ENCODE measurements around the gene HDAC4. TPM values are rescaled to one million over a fixed set of nuclear protein-coding genes. Genes with fewer than 3 reads are reported as not detected.

HDAC4 gene
- polyA plus RNA-seq, 3 donors = 4.4 to 10.9 (median 5.6) TPM

DNA sequence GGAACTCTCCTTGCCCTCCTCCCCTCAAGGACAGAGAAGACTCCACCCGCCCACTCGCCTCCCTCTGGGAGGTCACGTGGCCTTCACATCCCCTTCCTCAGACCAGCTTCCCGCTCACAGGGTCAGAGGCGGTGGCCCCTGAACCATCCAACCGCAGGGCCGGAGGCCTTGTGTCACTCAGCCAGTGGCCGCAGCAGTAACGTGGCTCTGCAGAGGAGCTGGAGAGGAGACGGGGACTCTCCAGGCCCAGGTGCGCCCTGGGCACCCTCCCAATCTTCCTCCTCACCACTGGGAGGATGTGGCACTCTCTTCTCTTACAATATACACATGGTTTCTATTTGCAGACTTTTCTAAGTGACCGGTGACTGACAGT is 391.2 kb downstream of the HDAC4 start:
- no peak overlapping the region for H3K27ac ChIP-seq (ENCODE audit: low read depth, low read length)
- 63 to 80% (median 65%) methylated on average over 12 of the region's 12 CpGs for WGBS, 3 donors

GRCh38 chr2:239008677-239009588 is 391.9 kb downstream of the HDAC4 start:
- 77 to 80% (median 77%) methylated on average over 35 of the region's 35 CpGs for WGBS, 3 donors
- no peak overlapping the region for H3K27ac ChIP-seq (ENCODE audit: low read depth, low read length)

GRCh38 chr2:239008004-239008403 is 392.8 kb downstream of the HDAC4 start:
- H3K27ac ChIP-seq (ENCODE audit: low read depth, low read length) = no peak overlapping the region
- WGBS, 3 donors = 80 to 86% (median 84%) methylated on average over 12 of the region's 12 CpGs

GRCh38 chr2:239006622-239007285 is 394.1 kb downstream of the HDAC4 start:
- H3K27ac ChIP-seq (ENCODE audit: low read depth, low read length) = no peak overlapping the region
- 78 to 91% (median 88%) methylated on average over 10 of the region's 10 CpGs for WGBS, 3 donors

DNA sequence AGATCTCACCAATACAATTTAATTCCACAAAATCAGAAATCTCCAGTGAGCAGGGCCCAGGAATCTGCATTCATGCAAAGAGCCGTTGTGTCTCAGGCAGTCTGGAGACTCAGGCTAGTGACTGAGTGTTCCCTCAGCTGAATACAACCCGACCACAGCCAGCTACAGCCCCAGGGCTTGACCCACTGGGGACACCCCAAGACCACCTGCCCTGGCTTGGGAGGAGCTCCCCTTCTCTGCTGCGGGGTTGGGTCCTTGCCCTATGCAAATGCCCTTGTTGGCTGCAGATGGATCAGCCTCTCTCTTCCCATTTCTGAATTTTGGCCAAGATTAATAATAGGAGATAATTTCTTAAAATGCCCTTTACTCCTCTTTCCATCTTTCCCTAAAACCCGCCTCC is 395.2 kb downstream of the HDAC4 start:
- no peak overlapping the region for H3K27ac ChIP-seq (ENCODE audit: low read depth, low read length)
- 69 to 80% (median 78%) methylated on average over 4 of the region's 4 CpGs for WGBS, 3 donors

- H3K27ac ChIP-seq (ENCODE audit: low read depth, low read length) = no peak overlapping the region
- 72 to 76% (median 74%) methylated on average over 19 of the region's 19 CpGs for WGBS, 3 donors
These were observed 396.4 kb downstream of the HDAC4 start for GRCh38 chr2:239004274-239005015.

DNA sequence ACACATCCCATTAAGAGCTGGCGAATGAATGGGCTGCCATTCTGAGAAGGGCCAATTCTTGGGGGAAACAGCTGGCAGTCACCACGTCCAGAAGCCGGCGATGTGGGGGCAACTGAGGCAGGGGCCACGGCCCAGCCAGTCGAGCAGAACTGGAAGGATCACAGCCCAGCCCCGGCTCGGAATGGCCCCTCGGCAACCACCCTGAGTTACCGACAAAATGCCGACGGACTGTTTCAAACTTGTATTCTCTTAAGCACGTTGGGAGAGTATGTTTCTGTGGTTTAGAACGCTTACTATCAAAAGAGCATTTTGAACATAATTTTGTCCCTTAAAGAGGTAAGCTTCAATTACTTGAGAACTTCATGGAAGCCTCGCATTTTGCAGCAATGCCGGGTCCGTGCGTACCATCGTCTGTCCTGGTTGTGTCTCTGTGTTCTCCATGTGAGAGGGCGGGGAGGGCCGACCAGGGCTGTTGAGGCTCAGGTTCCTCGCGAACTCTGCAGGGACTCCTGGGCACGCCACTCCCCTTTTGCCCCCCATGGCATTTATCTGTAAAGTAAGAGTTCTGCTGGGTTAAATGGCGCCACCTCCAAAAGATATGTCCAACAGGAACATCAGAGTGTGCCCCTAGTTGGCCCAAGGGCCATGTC is 397.1 kb downstream of the HDAC4 start:
- 67 to 83% (median 72%) methylated on average over 25 of the region's 25 CpGs for WGBS, 3 donors
- no peak overlapping the region for H3K27ac ChIP-seq (ENCODE audit: low read depth, low read length)

- WGBS, 3 donors = 48 to 64% (median 51%) methylated on average over 13 of the region's 13 CpGs
- no peak overlapping the region for H3K27ac ChIP-seq (ENCODE audit: low read depth, low read length)
These were observed 397.7 kb downstream of the HDAC4 start for GRCh38 chr2:239002954-239003623.

DNA sequence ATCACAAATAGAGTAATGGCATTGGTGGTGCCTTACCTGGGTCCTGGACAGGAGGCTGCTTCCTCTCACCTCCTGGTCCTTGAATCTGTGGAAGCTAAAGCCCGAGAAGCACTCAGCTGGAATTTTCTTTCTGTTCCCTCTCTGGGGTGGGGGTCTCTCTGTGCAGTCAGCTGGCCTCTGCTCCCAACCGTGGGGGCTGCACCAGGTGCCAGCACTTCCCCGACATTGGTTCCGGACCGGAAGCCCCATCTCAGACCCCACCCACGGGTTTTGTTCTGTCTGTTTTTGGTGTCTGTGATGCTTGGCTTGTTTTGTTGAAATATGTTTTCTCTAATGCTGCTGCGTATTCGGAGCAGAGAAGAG is 398.2 kb downstream of the HDAC4 start:
- H3K27ac ChIP-seq (ENCODE audit: low read depth, low read length) = no peak overlapping the region
- WGBS, 3 donors = 50 to 62% (median 57%) methylated on average over 8 of the region's 8 CpGs

- 77 to 95% (median 93%) methylated on average over 14 of the region's 14 CpGs for WGBS, 3 donors
- no peak overlapping the region for H3K27ac ChIP-seq (ENCODE audit: low read depth, low read length)
These were observed 399.0 kb downstream of the HDAC4 start for GRCh38 chr2:239001794-239002193.

DNA sequence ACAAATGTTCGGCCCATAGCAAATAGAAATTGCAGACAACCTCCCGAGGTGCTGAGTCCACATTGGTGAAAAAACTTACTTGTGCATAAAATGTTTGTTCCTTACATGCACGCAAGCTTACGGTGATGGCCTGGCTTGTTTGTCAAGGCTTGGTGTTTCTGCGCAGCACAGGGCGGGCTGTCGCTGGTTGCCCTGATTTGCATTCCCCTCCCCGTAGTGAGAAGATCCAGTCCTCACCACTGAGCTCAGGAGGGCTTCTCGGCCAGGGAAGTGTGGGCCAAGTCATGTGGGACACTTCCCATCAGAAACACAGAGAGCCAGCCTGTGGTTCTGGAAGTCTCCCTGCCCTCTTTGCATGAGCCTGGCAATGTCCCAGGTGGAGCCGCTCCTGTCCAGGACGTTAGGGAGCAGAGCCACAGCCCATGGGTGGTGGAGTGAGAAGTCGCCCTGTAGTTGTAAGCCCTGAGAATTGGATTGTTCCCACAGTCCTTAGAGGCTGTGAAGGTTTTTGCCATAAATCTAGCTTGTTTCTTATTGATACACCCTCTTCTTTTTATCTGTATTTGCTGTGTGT is 400.2 kb downstream of the HDAC4 start:
- 90 to 93% (median 91%) methylated on average over 12 of the region's 12 CpGs for WGBS, 3 donors
- no peak overlapping the region for H3K27ac ChIP-seq (ENCODE audit: low read depth, low read length)

DNA sequence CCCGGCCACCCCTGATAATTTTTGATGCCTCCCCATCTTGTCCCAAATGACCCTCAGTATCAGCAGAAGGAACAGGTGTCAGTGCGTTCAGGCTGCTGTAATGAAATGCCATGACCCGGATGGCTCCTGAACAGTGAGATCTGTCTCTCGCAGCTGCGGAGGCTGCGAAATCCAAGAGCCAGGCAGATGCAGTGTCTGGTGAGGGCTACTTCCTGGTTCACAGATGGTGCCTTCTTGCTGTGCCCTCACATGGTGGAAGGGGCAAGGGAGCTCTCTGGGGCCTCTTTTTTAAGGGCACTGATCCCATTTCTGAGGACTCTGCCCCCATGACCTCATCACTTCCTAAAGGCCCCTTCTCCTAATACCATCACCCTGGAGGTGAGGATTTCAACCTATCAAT is 400.7 kb downstream of the HDAC4 start:
- WGBS, 3 donors = 95 to 97% (median 97%) methylated on average over 6 of the region's 6 CpGs
- no peak overlapping the region for H3K27ac ChIP-seq (ENCODE audit: low read depth, low read length)

DNA sequence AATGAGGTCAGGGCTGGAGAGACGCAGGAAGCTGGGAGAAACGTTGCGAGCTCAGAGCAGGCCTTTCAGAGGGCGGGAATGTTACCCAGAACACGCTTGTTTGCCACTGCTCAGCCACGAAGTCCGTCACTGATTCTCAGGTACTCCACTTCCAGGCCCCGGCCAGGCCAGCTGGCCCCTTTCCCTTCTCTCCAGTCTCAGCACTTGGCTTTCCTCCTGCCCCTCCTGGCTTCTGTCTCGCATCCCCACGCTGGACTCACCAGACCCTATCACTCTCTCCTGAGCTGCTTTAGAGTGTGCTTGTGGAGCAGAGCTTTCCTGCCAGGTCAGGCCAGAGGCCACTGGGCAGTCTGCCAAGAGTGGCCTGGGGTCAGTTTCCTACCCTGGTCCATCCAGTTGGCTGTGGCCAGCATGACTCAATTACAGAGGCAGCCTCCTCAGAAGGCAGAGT is 401.5 kb downstream of the HDAC4 start:
- 41 to 54% (median 52%) methylated on average over 10 of the region's 10 CpGs for WGBS, 3 donors
- H3K27ac ChIP-seq (ENCODE audit: low read depth, low read length) = no peak overlapping the region

DNA sequence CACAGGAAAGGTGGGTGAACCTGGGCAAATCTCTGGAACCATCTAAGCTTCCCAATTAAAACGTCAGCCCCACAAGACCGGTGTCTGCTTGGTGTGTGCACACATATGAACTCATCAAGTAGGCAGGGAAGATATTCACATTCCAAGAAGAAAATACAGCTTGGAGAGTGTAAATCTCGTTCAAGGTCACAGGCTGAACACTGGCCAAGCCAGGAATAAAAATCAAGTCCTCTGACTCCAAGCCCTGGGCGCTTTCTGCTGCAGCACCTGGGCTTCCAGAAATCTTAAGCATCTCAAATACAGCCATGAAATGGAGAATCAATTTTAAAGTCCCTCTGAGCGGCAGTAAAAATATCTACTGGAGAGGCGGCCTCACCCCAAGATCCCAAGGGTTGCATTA is 402.0 kb downstream of the HDAC4 start:
- 47 to 67% (median 58%) methylated on average over 6 of the region's 6 CpGs for WGBS, 3 donors
- no peak overlapping the region for H3K27ac ChIP-seq (ENCODE audit: low read depth, low read length)
